Activated CD8-positive, alpha-beta memory T cell treated with anti-CD3 and anti-CD28 coated beads for 48 hours (primary cell): ENCODE data around the gene ARPC5L.
"Not testable (repeated sequence)": the region's sequence is repeated elsewhere in the genome, so short reads cannot be mapped to it uniquely, and the experiment has no call there.

Experiments
- DNase-seq, 3 experiments: peaks; one replicate each; pipeline ENCODE4 v3.0.0-alpha.2; 2020; ENCODE audit warnings: low read depth in 2 of 3, low spot score in 2 of 3

Gene ARPC5L

GRCh38 chr9:124840300-124840833, 21.6 kb upstream of the ARPC5L start:
- no peak for DNase-seq

GRCh38 chr9:124841075-124841821, 20.7 kb upstream of the ARPC5L start:
- no peak for DNase-seq

GRCh38 chr9:124843456-124844034, 18.4 kb upstream of the ARPC5L start:
- DNase-seq: no peak

DNA sequence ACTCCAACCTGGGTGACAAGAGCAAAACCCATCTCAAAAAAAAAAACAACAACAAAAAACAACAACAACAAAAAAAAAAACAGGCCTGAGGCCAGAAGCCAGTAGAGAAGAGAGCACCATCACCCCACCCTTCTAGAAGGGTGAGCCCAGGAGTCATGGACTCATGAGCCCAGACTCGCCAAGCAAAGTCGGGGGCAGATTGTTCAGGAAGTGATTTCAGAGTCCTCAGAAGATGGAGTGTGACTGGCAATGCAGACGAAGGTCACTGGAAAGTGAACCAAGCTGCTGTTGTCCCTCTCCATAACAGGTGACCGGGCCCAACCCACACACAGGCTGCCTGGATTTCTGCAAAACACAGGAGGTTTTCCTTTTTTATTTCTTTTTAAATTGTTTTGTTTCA, 17.6 kb upstream of the ARPC5L start:
- no peak for DNase-seq

- DNase-seq: not testable (repeated sequence)
These were observed 15.5 kb upstream of the ARPC5L start for GRCh38 chr9:124846467-124846866.

DNA sequence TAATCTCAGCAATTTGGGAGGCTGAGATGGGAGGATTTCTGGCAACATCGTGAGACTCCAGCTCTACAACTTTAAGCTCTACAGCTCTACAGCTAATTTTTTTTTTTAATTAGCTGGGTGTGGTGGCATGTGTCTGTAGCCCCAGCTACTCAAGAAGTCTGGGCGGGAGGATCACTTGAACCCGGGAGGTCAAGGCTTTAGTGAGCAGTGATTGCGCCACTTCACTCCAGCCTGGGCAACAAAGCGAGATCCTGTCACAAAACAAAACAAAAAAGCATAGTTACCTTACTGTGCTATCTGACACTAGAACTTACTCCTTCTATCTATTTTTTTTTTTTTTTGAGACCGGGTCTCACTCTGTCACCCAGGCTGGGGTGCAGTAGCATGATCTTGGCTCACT, 15.0 kb upstream of the ARPC5L start:
- DNase-seq: no peak

GRCh38 chr9:124849801-124850200, 12.1 kb upstream of the ARPC5L start:
- no peak for DNase-seq

DNA sequence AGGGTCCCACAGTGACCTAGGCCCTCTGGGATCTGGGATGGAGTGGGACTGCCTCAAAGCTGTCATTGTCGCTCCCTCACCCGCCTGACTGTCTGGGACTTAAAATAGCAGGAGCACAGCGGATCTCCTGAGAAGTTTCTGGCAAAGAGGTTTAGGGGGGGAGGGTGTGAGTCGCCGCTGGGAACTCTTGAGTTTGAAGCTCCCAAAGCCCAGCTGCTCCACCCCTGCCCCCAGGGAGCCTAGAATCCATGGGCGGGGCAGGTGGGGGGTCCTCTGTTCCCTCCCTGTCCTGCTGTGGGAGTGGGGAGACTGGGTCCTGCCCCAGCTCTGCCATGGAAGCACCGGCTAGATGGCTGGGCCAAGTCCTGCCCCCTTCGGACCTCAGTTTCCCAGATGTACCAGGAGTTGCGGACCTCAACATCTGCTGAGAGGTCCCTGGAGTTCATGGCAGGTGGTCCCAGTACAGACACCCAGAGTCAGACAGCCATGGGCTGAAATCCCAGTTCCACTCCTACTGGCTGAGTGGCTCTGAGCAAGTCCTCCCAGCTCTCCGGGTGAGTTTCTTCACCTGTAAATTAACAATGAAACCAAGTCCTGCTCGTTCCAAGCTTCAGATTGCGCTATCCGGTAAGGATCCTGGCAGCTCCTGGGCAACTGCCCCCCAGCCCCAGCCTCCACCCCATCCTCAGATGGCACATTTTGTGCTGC, 9.7 kb upstream of the ARPC5L start:
- no peak for DNase-seq

GRCh38 chr9:124852829-124853531, 8.9 kb upstream of the ARPC5L start, which contains the start of gene WDR38:
WDR38 (plus strand) TSS chr9:124853460; CDS start chr9:124853532, 72 bp downstream.
- peak; percentile 67 to 82 (median 69) for DNase-seq

DNA sequence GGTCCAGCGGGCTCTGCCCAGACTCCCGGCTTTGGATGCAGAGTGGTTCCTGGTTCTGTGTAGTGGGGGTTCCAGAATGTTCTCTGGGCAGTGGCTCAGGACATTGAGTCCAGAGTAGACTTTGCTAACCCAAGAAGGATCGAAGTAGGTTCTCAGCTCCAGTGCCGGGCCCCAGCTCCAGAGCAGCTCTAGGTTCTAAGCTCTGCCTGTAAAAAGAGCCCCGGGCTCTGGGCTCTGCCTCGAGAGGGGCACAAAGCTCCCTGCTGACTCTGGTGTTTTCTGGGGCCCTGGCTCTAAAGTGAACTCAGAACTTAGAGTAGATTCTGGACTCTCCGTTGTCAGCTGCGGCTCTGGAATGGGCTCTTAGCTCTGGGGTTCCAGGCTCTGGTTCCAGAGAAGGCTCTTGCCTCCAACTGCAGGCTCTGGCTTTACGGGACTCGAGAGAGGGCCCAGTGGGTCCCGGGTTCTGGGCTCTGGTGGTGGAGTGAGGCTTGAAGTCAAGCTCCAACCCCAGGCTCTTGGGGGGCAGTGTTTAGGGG, 8.3 kb upstream of the ARPC5L start:
- no peak for DNase-seq

DNA sequence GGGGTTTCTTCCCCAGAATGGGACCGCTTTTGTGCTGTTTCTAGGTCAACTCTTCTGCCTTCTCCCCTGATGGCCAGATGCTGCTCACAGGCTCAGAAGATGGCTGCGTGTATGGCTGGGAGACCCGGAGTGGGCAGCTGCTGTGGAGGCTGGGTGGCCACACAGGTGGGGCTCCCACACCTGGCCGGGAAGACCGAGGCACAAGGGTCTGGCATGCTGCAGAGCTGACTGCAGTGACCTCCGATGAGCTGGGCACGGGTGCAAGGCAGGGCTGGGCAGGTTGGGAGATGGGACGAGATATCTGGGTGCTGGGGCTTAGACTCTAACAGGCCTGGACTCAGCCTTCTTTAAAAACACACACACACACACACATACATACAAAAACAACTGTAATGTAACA, 7.8 kb upstream of the ARPC5L start:
- DNase-seq: no peak

DNA sequence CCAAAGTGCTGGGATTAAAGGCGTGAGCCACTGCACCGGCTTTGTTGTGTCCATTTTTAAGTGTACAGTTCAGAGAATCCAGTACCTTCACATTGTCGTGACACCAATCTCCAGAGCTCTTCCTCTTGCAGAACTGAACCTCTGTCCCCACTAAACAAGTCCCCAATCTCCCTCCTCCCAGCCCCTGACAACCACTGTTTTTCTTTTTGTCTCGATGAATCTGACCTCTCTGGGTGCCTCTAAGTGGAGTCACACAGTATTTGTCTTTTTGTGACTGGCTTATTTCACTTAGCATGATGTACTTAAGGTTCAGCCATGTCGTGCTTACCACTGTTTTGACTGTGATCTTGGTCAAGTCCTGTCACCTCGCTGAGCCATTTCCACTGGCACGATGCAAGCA, 7.1 kb upstream of the ARPC5L start:
- no peak for DNase-seq

DNA sequence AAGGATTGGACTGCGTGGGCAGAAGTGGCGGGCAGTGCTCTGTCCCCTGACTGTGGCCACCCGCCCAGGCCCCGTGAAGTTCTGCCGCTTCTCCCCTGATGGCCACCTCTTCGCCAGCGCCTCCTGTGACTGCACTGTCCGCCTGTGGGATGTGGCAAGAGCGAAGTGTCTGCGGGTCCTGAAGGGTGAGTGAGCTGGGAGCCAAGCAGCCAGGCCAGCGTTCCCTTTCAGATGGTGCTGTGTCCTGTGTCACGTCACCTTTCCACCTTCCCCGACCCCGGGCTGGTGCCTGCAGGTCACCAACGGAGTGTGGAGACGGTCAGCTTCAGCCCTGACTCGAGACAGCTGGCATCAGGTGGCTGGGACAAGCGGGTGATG, 6.4 kb upstream of the ARPC5L start:
- DNase-seq: no peak

DNA sequence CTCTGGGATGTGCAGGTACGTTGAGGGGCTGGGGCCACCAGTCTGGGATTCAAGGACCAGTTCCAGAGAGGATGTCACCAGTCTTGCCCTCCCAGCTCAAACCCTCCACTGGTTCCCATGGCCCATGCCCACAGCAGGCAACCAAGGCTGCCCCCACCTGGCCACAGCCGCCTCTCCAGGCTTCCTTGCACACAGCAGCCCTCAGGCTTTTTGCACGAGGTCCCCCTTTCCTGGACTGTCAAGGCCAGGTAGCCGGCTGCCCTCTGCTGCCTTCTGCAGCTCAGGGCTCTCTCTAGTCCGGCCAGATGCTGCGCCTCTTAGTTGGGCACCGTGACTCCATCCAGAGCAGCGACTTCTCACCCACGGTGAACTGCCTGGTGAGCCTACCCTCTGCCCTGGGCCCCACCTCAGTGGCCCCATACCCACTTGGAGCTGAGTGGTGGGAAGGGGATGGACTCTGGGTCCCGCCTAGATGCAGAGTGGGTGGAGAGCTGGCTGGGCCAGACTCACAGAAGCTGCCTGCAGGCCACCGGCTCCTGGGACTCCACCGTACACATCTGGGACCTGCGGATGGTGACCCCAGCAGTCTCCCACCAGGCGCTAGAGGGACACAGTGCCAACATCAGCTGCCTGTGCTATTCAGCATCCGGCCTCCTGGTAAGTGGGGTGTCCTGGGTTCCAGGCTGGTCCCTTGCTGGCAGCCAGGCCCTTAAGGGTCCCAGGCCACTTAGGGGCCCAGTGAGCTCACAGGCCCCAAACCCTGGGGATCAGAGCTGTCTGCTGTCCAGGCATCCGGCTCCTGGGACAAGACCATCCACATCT, 5.8 kb upstream of the ARPC5L start:
- no peak for DNase-seq

DNA sequence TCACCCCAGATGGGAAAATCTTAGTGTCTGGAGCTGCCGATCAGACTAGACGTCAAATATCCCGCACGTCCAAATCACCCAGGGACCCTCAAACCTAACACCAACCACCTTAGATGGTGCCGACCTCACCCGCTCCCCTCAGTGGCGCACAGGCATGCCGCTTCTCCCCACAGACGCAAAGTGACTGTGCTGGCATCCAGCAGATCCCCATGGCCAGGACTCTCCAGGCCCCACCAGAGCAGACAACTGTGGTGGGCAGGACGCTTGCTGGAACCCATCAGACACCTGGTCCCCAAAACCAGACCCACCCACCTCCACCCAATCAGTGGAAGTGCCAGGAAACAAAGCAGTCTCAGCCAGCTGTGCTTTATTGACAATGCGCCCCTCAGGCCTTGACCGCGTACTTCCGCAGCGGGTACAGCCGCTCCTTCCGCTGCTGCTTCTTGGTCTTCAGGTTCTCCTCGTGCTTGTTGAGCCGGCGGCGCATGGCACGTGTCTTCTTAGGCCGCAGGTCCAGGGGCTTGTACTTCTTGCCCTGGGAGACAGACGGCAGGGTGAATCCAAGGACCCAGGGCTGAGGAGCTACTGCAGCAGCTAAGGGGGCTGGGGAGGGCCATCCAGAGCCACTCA, 4.3 kb upstream of the ARPC5L start:
- no peak for DNase-seq

DNA sequence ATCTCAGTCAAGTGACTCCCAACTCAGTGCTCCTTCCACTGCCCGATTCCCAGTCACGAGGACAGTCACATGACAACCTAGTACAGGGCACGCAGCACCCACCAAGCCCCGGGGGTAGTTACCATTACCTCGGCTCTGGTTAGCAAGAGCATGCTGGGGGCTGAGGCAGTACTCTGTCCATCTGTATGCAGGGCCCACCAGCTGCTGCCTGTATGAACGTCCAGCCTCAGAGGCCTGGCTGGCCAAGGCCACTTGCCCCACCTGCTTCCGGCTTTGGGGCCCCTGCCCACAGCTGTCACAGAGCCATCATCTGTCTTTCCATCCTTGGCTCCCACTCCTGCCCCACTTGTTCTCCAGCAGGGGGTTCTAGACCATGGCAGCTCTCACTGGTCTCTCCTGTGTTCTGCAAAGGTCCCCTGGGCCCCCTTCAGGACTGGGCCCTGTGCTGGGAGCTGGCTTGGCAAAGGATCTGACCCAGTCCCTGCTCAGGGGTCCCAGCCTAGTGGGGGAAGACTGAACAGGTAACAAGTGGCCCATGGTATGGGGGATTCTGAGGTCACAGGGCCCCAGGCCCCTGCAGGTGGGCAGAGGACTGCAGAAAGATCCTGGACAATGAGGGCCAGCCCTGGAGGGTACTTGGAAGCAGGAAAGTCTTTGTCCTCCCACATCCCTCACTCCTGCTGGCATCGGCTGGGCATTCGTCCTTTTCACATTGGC, 3.4 kb upstream of the ARPC5L start:
- no peak for DNase-seq

- DNase-seq: no peak
These were observed 1.9 kb upstream of the ARPC5L start for GRCh38 chr9:124859803-124860581.

GRCh38 chr9:124860582-124861341, 1.2 kb upstream of the ARPC5L start:
- DNase-seq: no peak
